ENCODE data around the gene PFDN2. TPM values are rescaled to one million over a fixed set of nuclear protein-coding genes. Genes with fewer than 3 reads are reported as not detected.

Gene PFDN2
- total and polyA plus RNA-seq, 2 experiments from 2014 or later = 45.6 to 352 TPM

- no peak for TF ChIP-seq ZNF114 (CRISPR knock-in tag; IDR thresholded peaks at IDR 0.05)
- TF ChIP-seq CTCF (conservative IDR thresholded peaks at IDR 0.05; ENCODE audit: low read depth in 2 of 2) = no peak
- TF ChIP-seq NANOG (IDR thresholded peaks at IDR 0.05; ENCODE audit: borderline replicate concordance) = no peak
These were observed 58.5 kb downstream of the PFDN2 start (continued) for GRCh38 chr1:161059293-161059692.

- H4K20me1 ChIP-seq (replicated peaks; ENCODE audit: insufficient read depth) = no peaks in the 10 kb centered on the region
- H3K4me2 ChIP-seq = no peak overlapping the region
- 0 out of 3 replicates have a peak, but pooled peaks cover 2% of the 10 kb centered on the region for H3K9me3 Mint-ChIP-seq
- no peaks in the 10 kb centered on the region for H3K79me2 ChIP-seq (replicated peaks; ENCODE audit: insufficient read depth)
- TF ChIP-seq NANOG (IDR thresholded peaks at IDR 0.05; ENCODE audit: borderline replicate concordance) = no peak
- no peak for TF ChIP-seq STAT1 (IDR thresholded peaks at IDR 0.05; ENCODE audit: unreplicated experiment)
- no peak for TF ChIP-seq ETS1 (IDR thresholded peaks at IDR 0.05)
- TF ChIP-seq REST (IDR thresholded peaks at IDR 0.05; ENCODE audit: unreplicated experiment) = no peak
- peak; percentile 16 to 33; a peak in 2 of 4 replicates for TF ChIP-seq CTCF (conservative IDR thresholded peaks at IDR 0.05; ENCODE audit: low read depth in 2 of 2)
- no peak for TF ChIP-seq CREB1 (CRISPR knock-in tag; IDR thresholded peaks at IDR 0.05; ENCODE audit: low read depth)
- TF ChIP-seq EZH2 (IDR thresholded peaks at IDR 0.05; ENCODE audit: low read depth, unreplicated experiment) = no peak
- TF ChIP-seq ZNF462 (CRISPR knock-in tag; IDR thresholded peaks at IDR 0.05) = no peak
- no peak for TF ChIP-seq ZNF331 (CRISPR knock-in tag; IDR thresholded peaks at IDR 0.05; ENCODE audit: low read depth)
- no peaks in the 10 kb centered on the region for H3K36me3 ChIP-seq (ENCODE audit: insufficient read depth)
- no peak overlapping the region for H2AFZ ChIP-seq
- H3K27me3 Mint-ChIP-seq (ENCODE audit: insufficient read depth, low read depth, poor library complexity) = peaks cover 15% of the 10 kb centered on the region
- H3K36me3 Mint-ChIP-seq (ENCODE audit: low read depth) = no peaks in the 10 kb centered on the region
- no peak overlapping the region for H3K4me3 ChIP-seq
- H3K27me3 ChIP-seq (ENCODE audit: insufficient read depth) = no peaks in the 10 kb centered on the region
- H3K4me1 Mint-ChIP-seq = no peaks in the 10 kb centered on the region
- no peak overlapping the region for H3K27ac Mint-ChIP-seq
- no peak overlapping the region for H3K4me3 Mint-ChIP-seq
- peak; percentile 26; the same call in 1 of the 3 replicates for ATAC-seq
- H3K9me2 ChIP-seq (ENCODE audit: insufficient read depth) = no peaks in the 10 kb centered on the region; the same call in 1 of the 2 replicates
- H3K27ac ChIP-seq (ENCODE audit: low read depth) = no peak overlapping the region
- no peak for DNase-seq (ENCODE audit: low spot score)
- H3K4me1 ChIP-seq (ENCODE audit: insufficient read depth) = no peaks in the 10 kb centered on the region
- no peaks in the 10 kb centered on the region for H3F3A ChIP-seq (replicated peaks; ENCODE audit: low read depth)
These were observed 63.0 kb downstream of the PFDN2 start for GRCh38 chr1:161054805-161055204.
